SH-SY5Y (cell line): ENCODE results near the gene KRT3.

Experiments
- GATA2 ChIP-seq: IDR thresholded peaks from 2 replicates; pipeline ENCODE4 v1.6.1; 2011; ENCODE audit warnings: mild to moderate bottlenecking, low read depth, low read length
- GATA3 ChIP-seq: IDR thresholded peaks from 2 replicates; pipeline ENCODE4 v1.6.1; 2011; ENCODE audit warnings: low read depth, mild to moderate bottlenecking, low read length, moderate library complexity

DNA sequence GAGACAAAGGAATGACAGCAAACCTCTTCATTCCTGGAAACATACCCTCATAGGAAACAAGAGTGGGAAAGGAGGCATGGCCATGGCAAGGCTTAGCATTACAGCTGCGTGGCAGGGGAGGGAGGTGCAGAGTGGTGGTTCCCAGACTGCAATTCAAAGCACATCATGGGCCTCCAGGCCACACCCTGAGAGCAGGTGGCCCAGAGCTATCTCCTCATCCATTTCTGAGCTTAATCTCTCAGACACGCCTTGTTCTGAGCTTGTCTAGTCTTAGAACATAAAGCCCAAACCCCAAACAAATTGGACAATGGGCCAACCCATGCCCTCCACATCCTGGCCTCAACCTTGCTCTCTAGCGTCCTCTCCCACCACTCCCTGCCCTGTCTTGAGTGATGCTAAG lies 5.9 kb upstream of the KRT3 start:
- no peak for TF ChIP-seq GATA3
- TF ChIP-seq GATA2, result no peak
